CD4-positive, alpha-beta T cell (primary cell): ENCODE results near the gene EXT2. TPM values are rescaled to one million over a fixed set of nuclear protein-coding genes. Genes with fewer than 3 reads are reported as not detected.

Experiments
- ATAC-seq: fragments of 200-7000 bp; cut with Tn5 transposase; one replicate; pipeline ENCODE4 v1.10.0; 2022; ENCODE audit warnings: mild to moderate bottlenecking; ENCODE audit not compliant: poor library complexity
- CTCF ChIA-PET: fragments of 350-600 bp; sonication (Branson Sonifier 250); formaldehyde crosslinking; loops from one replicate; lab custom pipeline; 2021; ENCODE audit warnings: antibody characterized with exemption, inconsistent platforms; lab: Charles Lee
- POLR2A ChIA-PET: fragments of 350-600 bp; sonication (Branson Sonifier 250); formaldehyde crosslinking; loops from one replicate; lab custom pipeline; 2021; ENCODE audit warnings: antibody characterized with exemption, inconsistent platforms; lab: Charles Lee
- DNase-seq, 14 experiments: peaks; one replicate each; pipeline ENCODE4 v3.0.0-alpha.2; 2013 to 2020; ENCODE audit warnings: mixed read lengths in 2 of 14
- H3K27ac ChIP-seq, 2 donors: one replicate each; pipeline versions ENCODE4 v1.5.1 to v1.7.0; 2013; ENCODE audit warnings: low read length in 2 of 2, low read depth in 1 of 2, mild to moderate bottlenecking in 1 of 2
- H3K27me3 ChIP-seq, 2 experiments: 1 replicate in 1 of 2; 2 replicates in 1 of 2; pipeline versions ENCODE4 v1.6.1 to v1.7.0; 2013; ENCODE audit warnings: low read length in 2 of 2, control low read depth in 1 of 2, mild to moderate bottlenecking in 1 of 2, moderate library complexity in 1 of 2; ENCODE audit not compliant: insufficient read depth in 2 of 2, control insufficient read depth in 1 of 2
- H3K36me3 ChIP-seq: one replicate; pipeline ENCODE4 v1.6.1; 2013; ENCODE audit warnings: low read length, control low read depth; ENCODE audit not compliant: insufficient read depth
- H3K4me1 ChIP-seq: one replicate; pipeline ENCODE4 v1.6.1; 2013; ENCODE audit warnings: low read length, control low read depth; ENCODE audit not compliant: insufficient read depth
- H3K4me3 ChIP-seq: one replicate; pipeline ENCODE4 v1.5.1; 2013; ENCODE audit warnings: mild to moderate bottlenecking, low read length, moderate library complexity
- H3K9me3 ChIP-seq, 2 experiments: 1 replicate in 1 of 2; 2 replicates in 1 of 2; pipeline versions ENCODE4 v1.6.1 to v1.7.0; 2013; ENCODE audit warnings: low read length in 2 of 2, mild to moderate bottlenecking in 2 of 2, control low read depth in 1 of 2, moderate library complexity in 1 of 2; ENCODE audit not compliant: control insufficient read depth in 1 of 2, insufficient read depth in 1 of 2
- H3K27ac Mint-ChIP-seq: one replicate; pipeline ENCODE4 v1.8.0; 2020; ENCODE audit warnings: mixed read lengths
- H3K27me3 Mint-ChIP-seq: one replicate; pipeline ENCODE4 v1.8.0; 2021; ENCODE audit warnings: mixed read lengths
- H3K36me3 Mint-ChIP-seq: one replicate; pipeline ENCODE4 v1.8.0; 2021; ENCODE audit warnings: low read depth, mixed read lengths
- H3K4me1 Mint-ChIP-seq: one replicate; pipeline ENCODE4 v1.8.0; 2021; ENCODE audit warnings: low read depth, mixed read lengths
- H3K4me3 Mint-ChIP-seq: one replicate; pipeline ENCODE4 v1.8.0; 2020; ENCODE audit warnings: mild to moderate bottlenecking, mixed read lengths
- H3K9me3 Mint-ChIP-seq: one replicate; pipeline ENCODE4 v1.8.0; 2020; ENCODE audit warnings: mixed read lengths
- CTCF ChIP-seq: fragments of 200-600 bp; IDR thresholded peaks from one replicate; pipeline ENCODE4 v1.8.0; 2022; ENCODE audit warnings: antibody characterized with exemption, mild to moderate bottlenecking
- intact Hi-C, 2 experiments: fragments of 100-400 bp; cut with DNase I in 1 of 2; cut with micrococcal nuclease in 1 of 2; formaldehyde crosslinking; loops; one replicate each; pipeline versions ENCODE4 v1.15.1 to v1.9.0; 2023 to 2025; cut with DNase I, micrococcal nuclease
- total RNA-seq, 174 experiments: library from RNA in 2 of 174; stranded (reverse) in 2 of 174; gene quantifications; one replicate each; pipeline ENCODE4 v1.2.3 and lab custom pipeline; 2021 to 2026

Gene EXT2
- total RNA-seq, 2 experiments from 2014 or later, result 17.1 to 17.5 TPM

- Mint-ChIP-seq H3K27ac (no peak overlapping the region), H3K4me3 (no peak overlapping the region)
Measured at GRCh38 chr11:44275241-44275640, 179.8 kb downstream of the EXT2 start.

GRCh38 chr11:44275961-44276550 lies 180.6 kb downstream of the EXT2 start:
- intact Hi-C loops, result no loop called here
- CTCF ChIA-PET, result interaction anchor here (1.3 kb wide), 1 partner anchor 10 kb away, joined by 3 read pairs; no protein-coding TSS in a partner anchor

More at GRCh38 chr11:44275241-44275640, 179.8 kb downstream of the EXT2 start:
- no peak for TF ChIP-seq CTCF
- Mint-ChIP-seq H3K9me3 (no peaks in the 10 kb centered on the region), H3K27me3 (no peaks in the 10 kb centered on the region), H3K36me3 (no peaks in the 10 kb centered on the region), H3K4me1 (no peaks in the 10 kb centered on the region)
- H3K27ac ChIP-seq, result no peak overlapping the region
- intact Hi-C loops, result no loop called here
- peaks cover 0 to 11% of the 10 kb centered on the region in 2 experiments for H3K9me3 ChIP-seq
- H3K27me3 ChIP-seq, result no peaks in the 10 kb centered on the region
- ChIA-PET POLR2A (no interaction called here), CTCF (interaction anchor here (1.3 kb wide), 1 partner anchor 10 kb away, joined by 3 read pairs; no protein-coding TSS in a partner anchor)
- DNase-seq, result no peak
- no peaks in the 10 kb centered on the region for H3K36me3 ChIP-seq
- H3K4me3 ChIP-seq, result no peak overlapping the region
- no peaks in the 10 kb centered on the region for H3K4me1 ChIP-seq
- ATAC-seq, result no peak

GRCh38 chr11:44277196-44278090 lies 182.0 kb downstream of the EXT2 start:
- no peaks in the 10 kb centered on the region for H3K36me3 Mint-ChIP-seq
- H3K27me3 ChIP-seq, result no peaks in the 10 kb centered on the region
- H3K4me3 Mint-ChIP-seq, result no peak overlapping the region
- peaks cover 0 to 7% of the 10 kb centered on the region in 2 experiments for H3K9me3 ChIP-seq
- H3K27ac Mint-ChIP-seq, result no peak overlapping the region
- H3K27ac ChIP-seq, result no peak overlapping the region
- H3K4me1 ChIP-seq, result no peaks in the 10 kb centered on the region
- peaks cover 4% of the 10 kb centered on the region for H3K27me3 Mint-ChIP-seq
- DNase-seq, result no peak
- no peaks in the 10 kb centered on the region for H3K36me3 ChIP-seq
- H3K9me3 Mint-ChIP-seq, result no peaks in the 10 kb centered on the region
- no peak for TF ChIP-seq CTCF
- intact Hi-C loops, result no loop called here
- ChIA-PET CTCF (no interaction called here), POLR2A (no interaction called here)
- no peak overlapping the region for H3K4me3 ChIP-seq
- ATAC-seq, result no peak
- H3K4me1 Mint-ChIP-seq, result no peaks in the 10 kb centered on the region

More at GRCh38 chr11:44275961-44276550, 180.6 kb downstream of the EXT2 start:
- no peak overlapping the region for H3K27ac ChIP-seq
- H3K27me3 ChIP-seq, result no peaks in the 10 kb centered on the region
- DNase-seq (no peak), ATAC-seq (no peak)
- TF ChIP-seq CTCF, result no peak
- H3K4me1 ChIP-seq, result no peaks in the 10 kb centered on the region
- peaks cover 0 to 7% of the 10 kb centered on the region in 2 experiments for H3K9me3 ChIP-seq
- POLR2A ChIA-PET, result no interaction called here
- H3K9me3 Mint-ChIP-seq, result no peaks in the 10 kb centered on the region
- H3K36me3 ChIP-seq, result no peaks in the 10 kb centered on the region
- no peaks in the 10 kb centered on the region for H3K36me3 Mint-ChIP-seq
- no peak overlapping the region for H3K4me3 Mint-ChIP-seq
- H3K27me3 Mint-ChIP-seq, result no peaks in the 10 kb centered on the region
- H3K4me3 ChIP-seq, result no peak overlapping the region
- H3K4me1 Mint-ChIP-seq, result no peaks in the 10 kb centered on the region
- no peak overlapping the region for H3K27ac Mint-ChIP-seq
